HG03108 (cell line): ENCODE data around the gene EVI5L.

Experiments used
- ATAC-seq: cut with Tn5 transposase; IDR thresholded peaks from one replicate; pipeline ENCODE4 v1.9.1; 2021; ENCODE audit warnings: moderate library complexity; ENCODE audit not compliant: unreplicated experiment

The EVI5L gene

GRCh38 chr19:7910321-7911161, 80.5 kb downstream of the EVI5L start:
- no peak for ATAC-seq

GRCh38 chr19:7911508-7912143, 81.6 kb downstream of the EVI5L start:
- ATAC-seq = no peak

DNA sequence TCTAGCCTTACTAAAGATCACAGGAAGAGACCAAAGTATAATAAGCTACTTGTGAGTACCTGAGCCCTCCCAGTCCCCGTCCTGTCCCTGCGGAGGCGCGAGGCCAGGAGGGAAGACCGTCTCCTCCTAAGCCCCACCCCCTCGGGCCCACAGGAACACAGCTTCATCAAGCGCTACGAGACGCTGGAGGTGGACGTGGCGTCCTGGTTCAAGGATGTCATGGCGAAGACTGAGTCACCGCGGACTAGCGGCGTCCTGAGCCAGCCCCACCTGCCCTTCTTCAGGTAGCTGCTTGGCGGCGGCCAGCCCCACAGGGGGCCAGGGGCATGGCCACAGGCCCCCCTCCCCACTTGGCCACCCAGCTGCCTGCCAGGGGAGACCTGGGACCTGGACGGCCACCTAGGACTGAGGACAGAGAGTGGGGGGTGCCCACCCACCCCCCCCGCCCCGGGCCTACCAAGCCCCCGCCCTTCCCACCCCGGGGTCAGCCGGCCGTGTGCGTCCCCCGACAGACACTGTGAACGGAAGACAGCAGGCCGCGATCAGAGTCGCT, 82.2 kb downstream of the EVI5L start:
- ATAC-seq = no peak

- ATAC-seq = no peak
Measured at GRCh38 chr19:7912697-7913564, 82.9 kb downstream of the EVI5L start.

- ATAC-seq = no peak
Measured at GRCh38 chr19:7913652-7914051, 83.6 kb downstream of the EVI5L start.

GRCh38 chr19:7914099-7914498, 84.1 kb downstream of the EVI5L start:
- ATAC-seq = no peak
